ENCODE measurements around the gene DEPP1.

The DEPP1 gene

GRCh38 chr10:44961230-44961571 lies 17.4 kb downstream of the DEPP1 start:
- Histone ChIP-seq H3K27ac (peak overlapping the region; percentile 1), H2AFZ (no peak overlapping the region), H3K36me3 (ENCODE audit: control insufficient read depth, insufficient read depth, low read length) (no peaks in the 10 kb centered on the region), H3K4me1 (peaks cover 46% of the 10 kb centered on the region), H3K9ac (no peak overlapping the region), H3K4me2 (ENCODE audit: low read length) (no peak overlapping the region), H3K4me3 (ENCODE audit: low read depth, low read length) (no peak overlapping the region), H3K9me3 (ENCODE audit: control insufficient read depth, low read length) (no peaks in the 10 kb centered on the region), H3K79me2 (peaks cover 18% of the 10 kb centered on the region), H3K27me3 (ENCODE audit: control insufficient read depth, insufficient read depth, low read length) (no peaks in the 10 kb centered on the region)
- TF ChIP-seq CTCF (IDR thresholded peaks at IDR 0.05) = no peak

- Histone ChIP-seq H3K9ac (no peak overlapping the region), H3K27ac (peak overlapping the region; percentile 74), H3K4me1 (peaks cover 46% of the 10 kb centered on the region), H3K27me3 (ENCODE audit: control insufficient read depth, insufficient read depth, low read length) (no peaks in the 10 kb centered on the region), H3K9me3 (ENCODE audit: control insufficient read depth, low read length) (no peaks in the 10 kb centered on the region), H2AFZ (peak overlapping the region; percentile 97), H3K4me2 (ENCODE audit: low read length) (peak overlapping the region; percentile 83), H3K79me2 (peaks cover 13% of the 10 kb centered on the region), H3K4me3 (ENCODE audit: low read depth, low read length) (peak overlapping the region; percentile 65), H3K36me3 (ENCODE audit: control insufficient read depth, insufficient read depth, low read length) (no peaks in the 10 kb centered on the region)
- TF ChIP-seq CTCF (IDR thresholded peaks at IDR 0.05) = no peak
These were observed 18.0 kb downstream of the DEPP1 start for GRCh38 chr10:44960482-44961229.

GRCh38 chr10:44960088-44960460 lies 18.5 kb downstream of the DEPP1 start:
- H3K27ac ChIP-seq = peak overlapping the region; percentile 74
- H3K4me1 ChIP-seq = peaks cover 45% of the 10 kb centered on the region
- peak overlapping the region; percentile 83 for H3K4me2 ChIP-seq (ENCODE audit: low read length)
- no peak overlapping the region for H3K9ac ChIP-seq
- H3K9me3 ChIP-seq (ENCODE audit: control insufficient read depth, low read length) = no peaks in the 10 kb centered on the region
- no peak for TF ChIP-seq CTCF (IDR thresholded peaks at IDR 0.05)
- H3K79me2 ChIP-seq = peaks cover 9% of the 10 kb centered on the region
- no peaks in the 10 kb centered on the region for H3K36me3 ChIP-seq (ENCODE audit: control insufficient read depth, insufficient read depth, low read length)
- peak overlapping the region; percentile 65 for H3K4me3 ChIP-seq (ENCODE audit: low read depth, low read length)
- H2AFZ ChIP-seq = peak overlapping the region; percentile 97
- no peaks in the 10 kb centered on the region for H3K27me3 ChIP-seq (ENCODE audit: control insufficient read depth, insufficient read depth, low read length)

- peak within 1 kb of the TSS; percentile 83 for H3K4me2 ChIP-seq (ENCODE audit: low read length)
- H3K9ac ChIP-seq = peak within 1 kb of the TSS; percentile 42
- H3K4me3 ChIP-seq (ENCODE audit: low read depth, low read length) = peak within 1 kb of the TSS; percentile 84
- peaks cover 9% of the 10 kb centered on the region for H3K79me2 ChIP-seq
- peak within 1 kb of the TSS; percentile 97 for H2AFZ ChIP-seq
- H3K36me3 ChIP-seq (ENCODE audit: control insufficient read depth, insufficient read depth, low read length) = no peaks in the 10 kb centered on the region
- H3K4me1 ChIP-seq = peaks cover 39% of the 10 kb centered on the region
- H3K27me3 ChIP-seq (ENCODE audit: control insufficient read depth, insufficient read depth, low read length) = no peaks in the 10 kb centered on the region
- TF ChIP-seq CTCF (IDR thresholded peaks at IDR 0.05) = no peak
- H3K9me3 ChIP-seq (ENCODE audit: control insufficient read depth, low read length) = no peaks in the 10 kb centered on the region
- peak within 1 kb of the TSS; percentile 82 for H3K27ac ChIP-seq
These were observed 19.1 kb downstream of the DEPP1 start, which contains the start of gene RASSF4 for GRCh38 chr10:44959247-44960087. TSS of gene RASSF4 (plus strand) at chr10:44959802. CDS start at chr10:44970203, 10,401 bp downstream.
